Sigmoid colon (tissue), 4 donors: ENCODE results near the gene POLR1D.

Source experiments
- CTCF ChIP-seq, 4 experiments: fragments of 450-650 bp in 3 of 4; fragments of 200-600 bp in 1 of 4; IDR thresholded peaks; one replicate each; pipeline ENCODE4 v1.5.1; 2016 to 2019; ENCODE audit warnings: antibody characterized with exemption in 4 of 4, mild to moderate bottlenecking in 3 of 4, moderate library complexity in 2 of 4
- POLR2A ChIP-seq, 2 donors: fragments of 450-650 bp; IDR thresholded peaks; one replicate each; pipeline ENCODE4 v1.6.1; 2016; ENCODE audit warnings: antibody characterized with exemption in 2 of 2, mild to moderate bottlenecking in 2 of 2, moderate library complexity in 2 of 2
- POLR2AphosphoS5 ChIP-seq, 4 donors: sonication (generic); formaldehyde crosslinking; IDR thresholded peaks; one replicate each; pipeline ENCODE4 v1.6.1; 2017; ENCODE audit warnings: antibody characterized with exemption in 4 of 4

GRCh38 chr13:27672025-27672424 lies 50.3 kb downstream of the POLR1D start:
- TF ChIP-seq CTCF (IDR thresholded peaks at IDR 0.05) (no peak), POLR2AphosphoS5 (IDR thresholded peaks at IDR 0.05) (no peak), POLR2A (IDR thresholded peaks at IDR 0.05) (no peak)
